HL-60 (cell line): ENCODE data around the gene S100PBP.

Experiments
- DNase-seq, 2 experiments: peaks; one replicate each; pipeline ENCODE4 v3.0.0-alpha.2; 2010 to 2020; ENCODE audit warnings: low read depth in 1 of 2, low spot score in 1 of 2
- H3K27ac ChIP-seq: fragments of 250-450 bp; sonication (Bioruptor Pico); replicated peaks from 2 replicates; pipeline ENCODE4 v1.5.1; 2020; ENCODE audit warnings: mild to moderate bottlenecking, moderate library complexity
- H3K27me3 ChIP-seq: fragments of 250-450 bp; sonication (Bioruptor Pico); 2 replicates; pipeline ENCODE4 v1.5.1; 2021; ENCODE audit warnings: mild to moderate bottlenecking, moderate library complexity; ENCODE audit not compliant: insufficient read depth, poor library complexity, severe bottlenecking
- H3K4me3 ChIP-seq: replicated peaks from 2 replicates; pipeline ENCODE4 v1.5.1; 2011; ENCODE audit warnings: mild to moderate bottlenecking, control low read depth, low read length; ENCODE audit not compliant: insufficient read depth
- CTCF ChIP-seq: IDR thresholded peaks from one replicate; pipeline ENCODE4 v1.5.1; 2011; ENCODE audit warnings: low read length, control low read depth, inconsistent platforms; ENCODE audit not compliant: insufficient read depth
- GABPA ChIP-seq: IDR thresholded peaks from 2 replicates; pipeline ENCODE4 v1.6.1; 2012; ENCODE audit warnings: low read depth
- POLR2AphosphoS5 ChIP-seq: IDR thresholded peaks from 2 replicates; pipeline ENCODE4 v1.6.1; 2012; ENCODE audit warnings: low read depth
- REST ChIP-seq: IDR thresholded peaks from 2 replicates; pipeline ENCODE4 v1.6.1; 2012; ENCODE audit warnings: low read depth; ENCODE audit not compliant: insufficient replicate concordance
- SPI1 ChIP-seq: IDR thresholded peaks from 2 replicates; pipeline ENCODE4 v1.6.1; 2012; ENCODE audit warnings: low read depth, mild to moderate bottlenecking, borderline replicate concordance

The S100PBP gene

GRCh38 chr1:32770221-32770731 is 47.2 kb upstream of the S100PBP start:
- no peak for DNase-seq
- no peak overlapping the region for H3K4me3 ChIP-seq
- no peak overlapping the region for H3K27ac ChIP-seq
- no peak for TF ChIP-seq REST
- no peak for TF ChIP-seq POLR2AphosphoS5
- no peak for TF ChIP-seq GABPA
- TF ChIP-seq SPI1 = no peak
- TF ChIP-seq CTCF = no peak
- H3K27me3 ChIP-seq = no peaks in the 10 kb centered on the region

- no peak overlapping the region for H3K27ac ChIP-seq
- H3K27me3 ChIP-seq = no peaks in the 10 kb centered on the region
- H3K4me3 ChIP-seq = no peak overlapping the region
- no peak for DNase-seq
- TF ChIP-seq CTCF (no peak), GABPA (no peak), POLR2AphosphoS5 (no peak), REST (no peak), SPI1 (no peak)
These were observed 46.5 kb upstream of the S100PBP start for GRCh38 chr1:32770741-32771548.

GRCh38 chr1:32771561-32772280 is 45.7 kb upstream of the S100PBP start:
- no peak for DNase-seq
- no peak for TF ChIP-seq CTCF
- no peak for TF ChIP-seq SPI1
- TF ChIP-seq POLR2AphosphoS5 = no peak
- no peak for TF ChIP-seq REST
- no peak for TF ChIP-seq GABPA
- Histone ChIP-seq H3K27ac (no peak overlapping the region), H3K4me3 (no peak overlapping the region), H3K27me3 (no peaks in the 10 kb centered on the region)
